SU-DHL-6 (cell line): Measurements from ENCODE around the gene DUS1L.

Experiments
- H2AFZ ChIP-seq: fragments of 200-600 bp; sonication (generic); 2 replicates; pipeline ENCODE4 v1.6.1; 2014; ENCODE audit warnings: low read depth, mild to moderate bottlenecking, moderate library complexity, mixed read lengths, antibody characterized with exemption, low read length; ENCODE audit not compliant: severe bottlenecking
- H3F3A ChIP-seq: fragments of 200-600 bp; shearing (Covaris generic); 2 replicates; pipeline ENCODE4 v1.6.0; 2016; ENCODE audit warnings: antibody characterized with exemption, mild to moderate bottlenecking; ENCODE audit not compliant: insufficient read depth
- H3K27ac ChIP-seq: fragments of 200-600 bp; sonication (generic); 2 replicates; pipeline ENCODE4 v1.5.1; 2016; ENCODE audit warnings: low read depth, mild to moderate bottlenecking, low read length, moderate library complexity, mixed read lengths
- H3K27me3 ChIP-seq: fragments of 200-600 bp; sonication (generic), shearing (Covaris generic); 2 replicates; pipeline ENCODE4 v1.6.0; 2014; ENCODE audit warnings: mild to moderate bottlenecking, low read length
- H3K36me3 ChIP-seq: fragments of 200-600 bp; sonication (generic); 2 replicates; pipeline ENCODE4 v1.6.1; 2014; ENCODE audit warnings: mild to moderate bottlenecking, low read length, mixed read lengths
- H3K4me2 ChIP-seq: fragments of 300-600, 200-600 bp; shearing (Covaris generic), sonication (generic); 2 replicates; pipeline ENCODE4 v1.6.0; 2014; ENCODE audit warnings: low read length, low read depth, mild to moderate bottlenecking; ENCODE audit not compliant: poor library complexity, severe bottlenecking
- H3K4me3 ChIP-seq: fragments of 200-600 bp; sonication (generic); 2 replicates; pipeline ENCODE4 v1.5.1; 2014; ENCODE audit warnings: antibody characterized with exemption, low read length, mild to moderate bottlenecking, mixed read lengths; ENCODE audit not compliant: insufficient read depth, poor library complexity, severe bottlenecking
- H3K79me2 ChIP-seq: fragments of 200-600 bp; sonication (generic); 2 replicates; pipeline ENCODE4 v1.6.1; 2014; ENCODE audit warnings: mild to moderate bottlenecking, low read length, moderate library complexity; ENCODE audit not compliant: insufficient read depth
- H3K9ac ChIP-seq: fragments of 200-600 bp; sonication (generic); 2 replicates; pipeline ENCODE4 v1.7.0; 2014; ENCODE audit warnings: mild to moderate bottlenecking, low read length
- H3K9me2 ChIP-seq: fragments of 200-600 bp; sonication (generic); replicated peaks from 2 replicates; pipeline ENCODE4 v1.6.1; 2014; ENCODE audit warnings: low read length; ENCODE audit not compliant: insufficient read depth
- H3K9me3 ChIP-seq: fragments of 200-600 bp; sonication (generic); 2 replicates; pipeline ENCODE4 v1.6.1; 2014; ENCODE audit warnings: low read length, mixed read lengths; ENCODE audit not compliant: insufficient read depth
- H4K20me1 ChIP-seq: fragments of 200-600 bp; sonication (generic); 2 replicates; pipeline ENCODE4 v1.6.1; 2014; ENCODE audit warnings: low read depth, mild to moderate bottlenecking, antibody characterized with exemption, low read length, moderate library complexity, mixed read lengths
- EZH2phosphoT487 ChIP-seq: fragments of 200-600 bp; sonication (generic), shearing (Covaris generic); conservative IDR thresholded peaks from 2 replicates; pipeline ENCODE4 v1.6.1; 2018; ENCODE audit warnings: mild to moderate bottlenecking, antibody characterized with exemption, low read length, moderate library complexity, mixed read lengths
- TF ChIP-seq, protein P1 (sequence below): fragments of 200-600 bp; sonication (generic); IDR thresholded peaks from one replicate; pipeline ENCODE4 v1.5.1; 2017; ENCODE audit warnings: antibody characterized with exemption, mild to moderate bottlenecking, low read length, moderate library complexity; ENCODE audit not compliant: insufficient read depth, poor library complexity, severe bottlenecking

Gene DUS1L

DNA sequence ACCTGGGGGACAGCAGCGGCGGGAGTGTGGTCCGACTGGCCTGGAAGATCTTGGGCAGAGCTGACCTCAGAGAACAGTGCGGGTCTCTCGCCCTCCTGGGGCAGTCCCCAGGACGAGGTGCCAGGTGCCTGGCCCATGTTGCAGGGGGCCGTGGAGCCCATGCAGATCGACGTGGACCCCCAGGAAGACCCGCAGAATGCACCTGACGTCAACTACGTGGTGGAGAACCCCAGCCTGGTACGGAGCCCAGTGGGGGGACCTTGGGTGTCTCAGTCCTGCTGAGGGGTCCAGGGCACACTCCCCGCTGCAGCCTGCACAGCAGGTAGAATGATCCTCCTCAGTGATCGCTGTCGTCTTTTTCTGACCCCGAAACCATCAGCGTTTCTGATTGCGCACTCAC lies 12.5 kb downstream of the DUS1L start:
- Histone ChIP-seq H3K36me3 (no peaks in the 10 kb centered on the region), H2AFZ (no peak overlapping the region), H3K9ac (peak overlapping the region; percentile 71), H3K9me3 (no peaks in the 10 kb centered on the region), H3F3A (no peaks in the 10 kb centered on the region), H4K20me1 (no peaks in the 10 kb centered on the region), H3K9me2 (no peaks in the 10 kb centered on the region), H3K4me3 (no peak overlapping the region), H3K4me2 (peak overlapping the region; percentile 67), H3K79me2 (peaks cover 10% of the 10 kb centered on the region), H3K27me3 (no peaks in the 10 kb centered on the region), H3K27ac (no peak overlapping the region)
- no peak for TF ChIP-seq EZH2phosphoT487
- TF ChIP-seq, protein P1, sequence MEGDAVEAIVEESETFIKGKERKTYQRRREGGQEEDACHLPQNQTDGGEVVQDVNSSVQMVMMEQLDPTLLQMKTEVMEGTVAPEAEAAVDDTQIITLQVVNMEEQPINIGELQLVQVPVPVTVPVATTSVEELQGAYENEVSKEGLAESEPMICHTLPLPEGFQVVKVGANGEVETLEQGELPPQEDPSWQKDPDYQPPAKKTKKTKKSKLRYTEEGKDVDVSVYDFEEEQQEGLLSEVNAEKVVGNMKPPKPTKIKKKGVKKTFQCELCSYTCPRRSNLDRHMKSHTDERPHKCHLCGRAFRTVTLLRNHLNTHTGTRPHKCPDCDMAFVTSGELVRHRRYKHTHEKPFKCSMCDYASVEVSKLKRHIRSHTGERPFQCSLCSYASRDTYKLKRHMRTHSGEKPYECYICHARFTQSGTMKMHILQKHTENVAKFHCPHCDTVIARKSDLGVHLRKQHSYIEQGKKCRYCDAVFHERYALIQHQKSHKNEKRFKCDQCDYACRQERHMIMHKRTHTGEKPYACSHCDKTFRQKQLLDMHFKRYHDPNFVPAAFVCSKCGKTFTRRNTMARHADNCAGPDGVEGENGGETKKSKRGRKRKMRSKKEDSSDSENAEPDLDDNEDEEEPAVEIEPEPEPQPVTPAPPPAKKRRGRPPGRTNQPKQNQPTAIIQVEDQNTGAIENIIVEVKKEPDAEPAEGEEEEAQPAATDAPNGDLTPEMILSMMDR, result no peak

DNA sequence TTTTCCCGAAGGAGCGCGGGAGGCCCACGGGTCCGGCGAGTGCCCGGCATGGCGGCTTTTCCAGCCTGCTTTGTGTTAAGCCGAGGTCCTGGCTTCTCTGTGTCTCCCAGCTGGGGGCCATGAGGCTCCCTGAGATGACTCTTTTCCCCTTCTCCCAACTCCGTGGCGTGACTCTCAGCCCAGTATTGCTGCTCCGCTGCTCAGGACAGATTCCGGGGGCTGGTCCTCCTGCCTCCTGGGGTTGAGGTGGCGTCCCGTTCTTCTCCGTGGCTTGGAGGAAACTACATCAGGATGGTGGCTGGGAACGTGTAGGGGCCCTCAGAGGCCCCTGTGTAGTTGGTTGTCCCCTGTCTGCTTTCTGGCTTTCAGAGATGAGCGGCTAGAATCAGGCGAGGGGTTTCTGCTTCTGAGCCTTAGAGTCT lies 13.0 kb downstream of the DUS1L start:
- TF ChIP-seq EZH2phosphoT487, result no peak
- TF ChIP-seq, protein P1, result no peak

DNA sequence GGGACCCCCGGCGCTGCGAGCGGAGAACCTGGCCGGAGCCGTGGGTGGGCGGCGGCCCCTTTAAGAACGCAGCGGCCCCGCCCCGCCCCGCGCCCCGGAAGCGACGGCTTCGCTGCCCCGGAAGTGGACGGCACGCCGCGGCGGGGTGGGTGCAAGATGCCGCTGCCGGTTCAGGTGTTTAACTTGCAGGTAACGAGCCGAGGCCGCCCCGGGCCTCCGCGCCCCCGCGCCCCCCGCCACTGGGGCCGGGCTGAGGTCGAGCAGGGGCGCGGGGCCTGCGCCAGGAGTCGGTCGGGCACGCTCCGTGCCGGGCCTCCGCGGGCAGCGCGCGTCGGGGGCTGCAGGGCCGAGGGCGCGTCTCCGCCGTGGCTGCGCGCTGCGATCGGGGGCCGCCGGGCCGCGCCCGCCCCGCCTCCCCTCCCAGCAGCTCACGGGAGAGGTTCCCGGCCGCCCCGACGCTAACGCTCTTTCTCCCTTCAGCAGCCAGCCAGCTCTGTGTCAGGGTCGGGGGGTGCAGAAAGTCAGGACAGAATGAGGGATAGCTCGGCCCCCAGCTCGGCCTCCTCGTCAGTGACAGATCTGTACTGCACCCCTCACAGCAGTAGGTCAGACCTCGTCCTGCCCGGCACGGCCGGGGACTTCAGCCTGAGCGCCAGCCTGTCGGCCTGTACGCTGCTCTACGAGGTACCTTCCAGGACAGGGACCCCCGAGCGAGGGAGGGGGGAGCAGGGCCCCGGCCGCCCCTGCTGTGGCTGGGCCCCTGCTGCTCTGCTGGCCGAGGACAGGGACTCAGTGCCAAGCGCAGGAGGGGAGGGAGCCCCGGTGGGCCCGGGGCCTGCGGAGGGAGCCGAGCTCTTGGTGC lies 13.6 kb downstream of the DUS1L start, which contains the start of the genes GPS1 and RFNG:
Gene GPS1, plus strand, starts transcription at position 123 of the 862 bp plus-strand sequence. Its CDS starts 34 bp downstream, at position 157.
Gene RFNG, minus strand, starts transcription at position 36 of the 862 bp plus-strand sequence. CDS start 45 bp downstream, outside the sequence.
- H4K20me1 ChIP-seq, result no peaks in the 10 kb centered on the region
- H3K9me2 ChIP-seq, result no peaks in the 10 kb centered on the region
- peak within 1 kb of the TSS; percentile 71 for H3K9ac ChIP-seq
- no peak for TF ChIP-seq EZH2phosphoT487
- TF ChIP-seq, protein P1, result no peak
- peak within 1 kb of the TSS; percentile 67 for H3K4me2 ChIP-seq
- H3K4me3 ChIP-seq, result peak within 1 kb of the TSS; percentile 96
- H3K79me2 ChIP-seq, result peaks cover 10% of the 10 kb centered on the region
- no peak within 1 kb of the TSS for H2AFZ ChIP-seq
- no peaks in the 10 kb centered on the region for H3K27me3 ChIP-seq
- H3K36me3 ChIP-seq, result no peaks in the 10 kb centered on the region
- H3K27ac ChIP-seq, result no peak within 1 kb of the TSS
- no peaks in the 10 kb centered on the region for H3F3A ChIP-seq
- no peaks in the 10 kb centered on the region for H3K9me3 ChIP-seq

More for the DNA sequence above, 13.0 kb downstream of the DUS1L start:
- Histone ChIP-seq H3K27ac (no peak overlapping the region), H3K36me3 (no peaks in the 10 kb centered on the region), H3K9me2 (no peaks in the 10 kb centered on the region), H4K20me1 (no peaks in the 10 kb centered on the region), H3F3A (no peaks in the 10 kb centered on the region), H3K4me3 (peak overlapping the region; percentile 96), H2AFZ (no peak overlapping the region), H3K4me2 (peak overlapping the region; percentile 67), H3K9ac (peak overlapping the region; percentile 71), H3K79me2 (peaks cover 10% of the 10 kb centered on the region), H3K9me3 (no peaks in the 10 kb centered on the region), H3K27me3 (no peaks in the 10 kb centered on the region)
